ENCODE measurements around the gene ZNF701. TPM values are rescaled to one million over a fixed set of nuclear protein-coding genes. Genes with fewer than 3 reads are reported as not detected.
"Not testable (repeated sequence)": the region's sequence is repeated elsewhere in the genome, so short reads cannot be mapped to it uniquely, and the experiment has no call there.

ZNF701 gene
- total RNA-seq, 1 donor, result 14.5 TPM

DNA sequence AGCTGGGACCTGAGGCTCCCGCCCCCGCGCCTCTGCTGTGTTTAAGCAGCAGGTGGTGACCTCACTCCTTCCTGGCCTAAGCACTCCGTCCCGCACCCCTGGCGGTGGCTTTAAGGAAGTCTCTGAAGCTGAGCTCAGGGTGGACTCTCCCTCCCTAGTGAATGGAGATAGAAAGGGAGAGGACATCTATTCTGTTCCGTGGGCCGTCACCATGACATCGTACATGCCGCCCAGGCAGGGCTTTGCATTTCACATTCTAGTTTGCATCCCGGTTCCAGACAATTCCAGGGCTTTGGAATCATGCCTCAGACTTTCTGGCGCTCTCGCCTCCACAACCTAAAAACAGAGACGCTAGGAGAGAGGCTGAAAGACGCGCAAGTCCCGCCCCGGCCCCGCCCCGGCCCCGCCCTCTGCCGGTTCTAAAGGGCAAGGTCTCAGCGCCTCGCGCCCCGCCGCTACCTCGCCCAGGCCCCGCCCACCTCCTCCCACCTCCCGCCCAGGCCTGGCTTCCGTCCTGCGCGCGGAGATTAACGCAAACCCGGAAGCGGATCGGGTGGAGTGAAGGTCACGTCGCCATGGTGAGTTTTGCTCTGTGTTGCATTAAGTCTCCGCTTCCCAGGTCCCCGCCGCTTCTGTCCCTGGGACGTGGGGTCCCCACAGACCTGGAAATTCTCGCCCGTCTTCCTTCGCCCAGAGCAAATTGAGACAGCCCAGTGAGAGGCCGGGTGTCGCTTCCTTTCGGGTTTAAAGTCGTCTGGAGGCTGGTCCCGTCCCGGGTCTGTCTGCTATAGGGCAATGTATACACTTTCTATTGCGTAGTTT lies 42.7 kb upstream of the ZNF701 start, which contains the start of gene ZNF808:
Gene ZNF808 (plus strand): TSS at position 535 of the 822 bp plus-strand sequence. CDS start 15,617 bp downstream, outside the sequence.
- H2AFZ ChIP-seq (ENCODE audit: low read length), result peak within 1 kb of the TSS; percentile 98
- H3K27ac ChIP-seq (ENCODE audit: low read depth, low read length), result peak within 1 kb of the TSS; percentile 84
- H3K27me3 ChIP-seq (ENCODE audit: insufficient read depth, low read length), result no peaks in the 10 kb centered on the region
- H3K9me3 ChIP-seq (ENCODE audit: low read depth, low read length), result no peaks in the 10 kb centered on the region
- DNase-seq (ENCODE audit: insufficient read length, low spot score, missing footprints), result peak; percentile 96
- H3K4me2 ChIP-seq (ENCODE audit: insufficient read depth, low read length), result peak within 1 kb of the TSS; percentile 86
- H3K4me3 ChIP-seq (ENCODE audit: insufficient read depth, low read length), result peak within 1 kb of the TSS; percentile 97
- TF ChIP-seq, protein P1, sequence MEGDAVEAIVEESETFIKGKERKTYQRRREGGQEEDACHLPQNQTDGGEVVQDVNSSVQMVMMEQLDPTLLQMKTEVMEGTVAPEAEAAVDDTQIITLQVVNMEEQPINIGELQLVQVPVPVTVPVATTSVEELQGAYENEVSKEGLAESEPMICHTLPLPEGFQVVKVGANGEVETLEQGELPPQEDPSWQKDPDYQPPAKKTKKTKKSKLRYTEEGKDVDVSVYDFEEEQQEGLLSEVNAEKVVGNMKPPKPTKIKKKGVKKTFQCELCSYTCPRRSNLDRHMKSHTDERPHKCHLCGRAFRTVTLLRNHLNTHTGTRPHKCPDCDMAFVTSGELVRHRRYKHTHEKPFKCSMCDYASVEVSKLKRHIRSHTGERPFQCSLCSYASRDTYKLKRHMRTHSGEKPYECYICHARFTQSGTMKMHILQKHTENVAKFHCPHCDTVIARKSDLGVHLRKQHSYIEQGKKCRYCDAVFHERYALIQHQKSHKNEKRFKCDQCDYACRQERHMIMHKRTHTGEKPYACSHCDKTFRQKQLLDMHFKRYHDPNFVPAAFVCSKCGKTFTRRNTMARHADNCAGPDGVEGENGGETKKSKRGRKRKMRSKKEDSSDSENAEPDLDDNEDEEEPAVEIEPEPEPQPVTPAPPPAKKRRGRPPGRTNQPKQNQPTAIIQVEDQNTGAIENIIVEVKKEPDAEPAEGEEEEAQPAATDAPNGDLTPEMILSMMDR (IDR thresholded peaks at IDR 0.05; ENCODE audit: extremely low read depth, low read depth, low read length), result peak; percentile 65
- H3K36me3 ChIP-seq (ENCODE audit: insufficient read depth, low read length), result no peaks in the 10 kb centered on the region
- peaks cover 24% of the 10 kb centered on the region for H3K79me2 ChIP-seq (ENCODE audit: insufficient read depth, low read length)
- no peaks in the 10 kb centered on the region for H3K4me1 ChIP-seq (ENCODE audit: insufficient read depth, low read length)
- no peaks in the 10 kb centered on the region for H4K20me1 ChIP-seq (ENCODE audit: insufficient read depth, low read length)

DNA sequence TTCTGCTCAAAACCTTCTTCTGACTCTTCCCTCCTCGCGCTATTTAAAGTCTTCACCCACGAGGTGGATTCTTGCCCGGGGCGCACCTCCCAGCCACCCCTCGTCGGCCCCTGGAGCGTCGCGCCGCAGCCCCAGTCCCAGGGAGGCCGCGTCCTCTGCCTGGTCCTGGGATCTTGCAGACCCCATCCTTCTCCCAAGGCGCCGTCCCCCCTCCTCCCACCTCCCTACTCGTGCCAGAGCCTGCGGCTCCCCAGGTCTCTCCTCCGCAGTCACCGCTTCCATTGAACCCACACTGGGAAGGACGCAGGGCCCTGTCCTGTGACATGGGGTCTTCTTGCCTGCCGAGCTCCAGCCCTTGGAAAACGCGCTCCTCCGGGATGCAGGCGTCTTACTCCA lies 42.1 kb upstream of the ZNF701 start:
- H3K4me1 ChIP-seq (ENCODE audit: insufficient read depth, low read length), result no peaks in the 10 kb centered on the region
- H3K9me3 ChIP-seq (ENCODE audit: low read depth, low read length), result no peaks in the 10 kb centered on the region
- no peak for DNase-seq (ENCODE audit: insufficient read length, low spot score, missing footprints)
- H3K36me3 ChIP-seq (ENCODE audit: insufficient read depth, low read length), result peaks cover 1% of the 10 kb centered on the region
- H3K4me2 ChIP-seq (ENCODE audit: insufficient read depth, low read length), result peak overlapping the region; percentile 86
- TF ChIP-seq, protein P1 (IDR thresholded peaks at IDR 0.05; ENCODE audit: extremely low read depth, low read depth, low read length), result no peak
- H3K79me2 ChIP-seq (ENCODE audit: insufficient read depth, low read length), result peaks cover 24% of the 10 kb centered on the region
- H3K27me3 ChIP-seq (ENCODE audit: insufficient read depth, low read length), result no peaks in the 10 kb centered on the region
- peak overlapping the region; percentile 98 for H2AFZ ChIP-seq (ENCODE audit: low read length)
- H4K20me1 ChIP-seq (ENCODE audit: insufficient read depth, low read length), result no peaks in the 10 kb centered on the region
- H3K27ac ChIP-seq (ENCODE audit: low read depth, low read length), result peak overlapping the region; percentile 84
- H3K4me3 ChIP-seq (ENCODE audit: insufficient read depth, low read length), result peak overlapping the region; percentile 97

DNA sequence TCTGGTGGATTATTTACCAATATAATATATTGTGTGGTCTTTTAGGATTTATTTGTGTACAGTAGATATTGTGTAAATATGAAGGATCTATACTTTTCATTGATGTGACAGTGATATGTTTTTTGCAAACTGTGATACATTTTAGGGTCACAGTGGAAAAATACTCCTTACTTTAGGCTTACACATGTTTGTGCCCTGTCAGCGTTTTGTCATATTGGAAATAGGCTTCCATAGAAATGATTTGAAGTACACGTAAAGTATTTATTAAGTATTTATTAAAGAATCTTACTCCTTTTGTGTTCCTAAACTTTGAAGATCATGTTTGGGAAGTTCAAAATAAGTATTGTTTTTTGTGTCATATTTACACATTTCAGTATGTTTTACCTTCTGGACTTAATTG lies 37.6 kb upstream of the ZNF701 start:
- Histone ChIP-seq H3K4me3 (ENCODE audit: insufficient read depth, low read length) (no peak overlapping the region), H3K79me2 (ENCODE audit: insufficient read depth, low read length) (peaks cover 24% of the 10 kb centered on the region), H4K20me1 (ENCODE audit: insufficient read depth, low read length) (no peaks in the 10 kb centered on the region), H3K4me2 (ENCODE audit: insufficient read depth, low read length) (no peak overlapping the region), H2AFZ (ENCODE audit: low read length) (no peak overlapping the region), H3K4me1 (ENCODE audit: insufficient read depth, low read length) (no peaks in the 10 kb centered on the region), H3K27me3 (ENCODE audit: insufficient read depth, low read length) (no peaks in the 10 kb centered on the region), H3K36me3 (ENCODE audit: insufficient read depth, low read length) (peaks cover 4% of the 10 kb centered on the region), H3K9me3 (ENCODE audit: low read depth, low read length) (no peaks in the 10 kb centered on the region), H3K27ac (ENCODE audit: low read depth, low read length) (no peak overlapping the region)
- DNase-seq (ENCODE audit: insufficient read length, low spot score, missing footprints), result no peak
- TF ChIP-seq, protein P1 (IDR thresholded peaks at IDR 0.05; ENCODE audit: extremely low read depth, low read depth, low read length), result no peak

DNA sequence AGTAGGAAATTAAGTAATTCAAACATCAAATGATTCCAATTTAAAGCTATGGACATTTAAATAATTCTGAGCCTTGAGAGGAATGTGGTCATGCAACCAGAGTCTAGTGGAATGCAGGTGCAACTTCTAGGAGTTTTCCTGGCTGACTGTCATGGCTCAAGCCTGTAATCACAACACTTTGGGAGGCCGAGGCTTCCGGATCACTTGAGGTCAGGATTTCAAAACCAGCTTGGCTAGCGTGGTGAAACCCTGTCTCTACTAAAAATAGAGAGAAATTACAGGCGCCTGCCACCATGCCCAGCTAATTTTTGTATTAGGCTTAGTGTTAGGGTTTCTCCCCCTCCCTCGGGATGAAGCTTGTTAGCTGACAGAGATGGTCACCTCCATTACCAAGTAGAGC lies 36.2 kb upstream of the ZNF701 start:
- TF ChIP-seq, protein P1 (IDR thresholded peaks at IDR 0.05; ENCODE audit: extremely low read depth, low read depth, low read length), result no peak
- no peaks in the 10 kb centered on the region for H4K20me1 ChIP-seq (ENCODE audit: insufficient read depth, low read length)
- H3K27ac ChIP-seq (ENCODE audit: low read depth, low read length), result no peak overlapping the region
- peaks cover 4% of the 10 kb centered on the region for H3K36me3 ChIP-seq (ENCODE audit: insufficient read depth, low read length)
- H3K79me2 ChIP-seq (ENCODE audit: insufficient read depth, low read length), result peaks cover 10% of the 10 kb centered on the region
- H3K4me3 ChIP-seq (ENCODE audit: insufficient read depth, low read length), result no peak overlapping the region
- no peak overlapping the region for H2AFZ ChIP-seq (ENCODE audit: low read length)
- H3K4me2 ChIP-seq (ENCODE audit: insufficient read depth, low read length), result no peak overlapping the region
- H3K4me1 ChIP-seq (ENCODE audit: insufficient read depth, low read length), result no peaks in the 10 kb centered on the region
- no peak for DNase-seq (ENCODE audit: insufficient read length, low spot score, missing footprints)
- H3K27me3 ChIP-seq (ENCODE audit: insufficient read depth, low read length), result no peaks in the 10 kb centered on the region
- H3K9me3 ChIP-seq (ENCODE audit: low read depth, low read length), result no peaks in the 10 kb centered on the region

DNA sequence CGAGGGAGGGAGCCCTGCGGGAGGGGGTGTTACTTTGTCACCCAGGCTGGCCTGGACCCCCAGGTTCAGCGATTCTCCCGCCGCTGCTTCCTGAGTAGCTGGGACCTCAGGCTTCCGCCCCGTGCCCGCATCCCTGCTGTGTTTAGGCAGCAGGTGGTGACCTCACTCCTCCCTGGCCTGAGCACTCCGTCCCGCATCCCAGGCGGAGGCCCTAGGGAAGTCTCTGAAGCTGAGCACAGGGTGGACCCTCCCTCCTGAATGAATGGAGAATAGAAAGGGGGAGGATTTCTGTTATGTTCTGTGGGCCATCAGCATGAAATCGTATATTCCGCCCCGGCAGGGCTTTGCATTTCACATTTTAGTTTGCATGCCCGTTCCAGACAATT lies 34.7 kb upstream of the ZNF701 start:
- peak overlapping the region; percentile 87 for H3K4me2 ChIP-seq (ENCODE audit: insufficient read depth, low read length)
- peaks cover 11% of the 10 kb centered on the region for H3K79me2 ChIP-seq (ENCODE audit: insufficient read depth, low read length)
- not testable (repeated sequence) for H3K27me3 ChIP-seq (ENCODE audit: insufficient read depth, low read length); H3K9me3 ChIP-seq (ENCODE audit: low read depth, low read length); H3K27ac ChIP-seq (ENCODE audit: low read depth, low read length); DNase-seq (ENCODE audit: insufficient read length, low spot score, missing footprints); H4K20me1 ChIP-seq (ENCODE audit: insufficient read depth, low read length); H3K36me3 ChIP-seq (ENCODE audit: insufficient read depth, low read length); H3K4me1 ChIP-seq (ENCODE audit: insufficient read depth, low read length)
- H3K4me3 ChIP-seq (ENCODE audit: insufficient read depth, low read length), result peak overlapping the region; percentile 72
- peak overlapping the region; percentile 46 for H2AFZ ChIP-seq (ENCODE audit: low read length)

All from osteoblast (primary cell).